GM20000 (cell line): Measurements from ENCODE around the gene PSKH1.

Experiments
- DNase-seq: peaks from one replicate; pipeline ENCODE4 v3.0.0; 2012; ENCODE audit warnings: low spot score
- TF ChIP-seq, protein P1 (sequence below): IDR thresholded peaks from 2 replicates; pipeline ENCODE4 v1.5.1; 2012; ENCODE audit warnings: mild to moderate bottlenecking, control low read depth; ENCODE audit errors: extremely low read depth, missing control alignments

The PSKH1 gene

DNA sequence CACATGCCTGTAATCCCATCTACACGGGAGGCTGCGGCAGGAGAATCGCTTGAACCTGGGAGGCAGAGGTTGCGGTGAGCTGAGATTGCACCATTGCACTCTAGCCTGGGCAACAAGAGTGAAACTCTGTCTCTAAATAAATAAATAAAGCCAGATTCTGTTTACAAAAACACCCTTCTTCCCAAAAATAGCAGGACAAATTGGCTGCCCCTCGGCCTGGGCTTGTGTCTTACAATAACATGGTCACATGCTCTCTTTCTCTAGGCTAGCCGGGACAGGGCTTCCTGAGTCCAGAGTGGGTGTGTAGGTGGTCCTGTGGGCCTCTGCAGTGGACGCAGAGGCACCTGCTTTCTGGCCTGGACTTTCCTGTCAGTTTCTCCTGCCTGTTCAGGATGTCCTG is 23.4 kb upstream of the PSKH1 start:
- DNase-seq: no peak
- TF ChIP-seq, protein P1, sequence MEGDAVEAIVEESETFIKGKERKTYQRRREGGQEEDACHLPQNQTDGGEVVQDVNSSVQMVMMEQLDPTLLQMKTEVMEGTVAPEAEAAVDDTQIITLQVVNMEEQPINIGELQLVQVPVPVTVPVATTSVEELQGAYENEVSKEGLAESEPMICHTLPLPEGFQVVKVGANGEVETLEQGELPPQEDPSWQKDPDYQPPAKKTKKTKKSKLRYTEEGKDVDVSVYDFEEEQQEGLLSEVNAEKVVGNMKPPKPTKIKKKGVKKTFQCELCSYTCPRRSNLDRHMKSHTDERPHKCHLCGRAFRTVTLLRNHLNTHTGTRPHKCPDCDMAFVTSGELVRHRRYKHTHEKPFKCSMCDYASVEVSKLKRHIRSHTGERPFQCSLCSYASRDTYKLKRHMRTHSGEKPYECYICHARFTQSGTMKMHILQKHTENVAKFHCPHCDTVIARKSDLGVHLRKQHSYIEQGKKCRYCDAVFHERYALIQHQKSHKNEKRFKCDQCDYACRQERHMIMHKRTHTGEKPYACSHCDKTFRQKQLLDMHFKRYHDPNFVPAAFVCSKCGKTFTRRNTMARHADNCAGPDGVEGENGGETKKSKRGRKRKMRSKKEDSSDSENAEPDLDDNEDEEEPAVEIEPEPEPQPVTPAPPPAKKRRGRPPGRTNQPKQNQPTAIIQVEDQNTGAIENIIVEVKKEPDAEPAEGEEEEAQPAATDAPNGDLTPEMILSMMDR: no peak

GRCh38 chr16:67871256-67871655 is 21.8 kb upstream of the PSKH1 start:
- DNase-seq: no peak
- TF ChIP-seq, protein P1: no peak

- TF ChIP-seq, protein P1: no peak
Measured at GRCh38 chr16:67872131-67872630, 20.9 kb upstream of the PSKH1 start.

DNA sequence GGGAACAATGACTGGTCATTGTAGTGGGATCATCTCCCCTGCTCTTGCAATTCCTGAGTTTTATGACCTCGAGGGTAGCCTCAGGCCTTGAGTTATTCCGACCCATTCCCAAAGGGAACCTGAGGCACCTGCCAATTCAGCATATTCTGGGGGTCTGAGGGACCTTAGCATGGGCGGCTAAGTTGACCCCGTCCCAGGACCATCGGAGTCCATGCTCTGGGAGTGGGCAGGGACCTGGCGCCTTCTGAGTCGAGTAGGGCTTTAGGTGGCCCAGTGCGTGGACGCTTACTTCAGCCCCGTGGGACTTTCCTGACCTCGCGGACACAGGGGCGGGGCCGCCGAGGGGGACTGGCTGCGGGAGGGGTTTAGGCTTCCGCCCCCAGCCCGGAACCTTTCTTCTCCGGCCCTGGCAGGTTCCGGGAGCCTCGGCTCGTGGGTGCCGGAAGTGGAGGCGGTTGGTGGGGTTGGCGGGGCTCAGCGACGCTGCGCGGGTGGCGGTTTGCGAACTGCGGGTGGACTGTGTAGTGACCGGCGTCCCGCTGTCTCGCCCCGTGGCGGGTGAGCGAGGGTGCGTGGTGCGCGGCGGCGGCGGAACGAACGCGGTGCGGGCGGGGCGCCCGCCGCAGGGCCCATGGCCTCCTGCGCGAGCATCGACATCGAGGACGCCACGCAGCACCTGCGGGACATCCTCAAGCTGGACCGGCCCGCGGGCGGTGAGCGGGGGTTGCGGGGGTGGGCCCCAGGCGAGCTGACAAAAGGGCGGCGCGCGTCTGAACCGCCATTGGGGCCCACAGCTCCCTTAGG is 20.2 kb upstream of the PSKH1 start, which contains the start of gene EDC4:
TSS of gene EDC4 (plus strand) at position 422 of the 804 bp plus-strand sequence. CDS start at position 632, 210 bp downstream.
- TF ChIP-seq, protein P1: no peak
- peak; percentile 96 for DNase-seq

More at GRCh38 chr16:67872131-67872630, 20.9 kb upstream of the PSKH1 start:
- DNase-seq: no peak

GRCh38 chr16:67873435-67874370 is 19.4 kb upstream of the PSKH1 start:
- TF ChIP-seq, protein P1: no peak
- DNase-seq: peak; percentile 50

DNA sequence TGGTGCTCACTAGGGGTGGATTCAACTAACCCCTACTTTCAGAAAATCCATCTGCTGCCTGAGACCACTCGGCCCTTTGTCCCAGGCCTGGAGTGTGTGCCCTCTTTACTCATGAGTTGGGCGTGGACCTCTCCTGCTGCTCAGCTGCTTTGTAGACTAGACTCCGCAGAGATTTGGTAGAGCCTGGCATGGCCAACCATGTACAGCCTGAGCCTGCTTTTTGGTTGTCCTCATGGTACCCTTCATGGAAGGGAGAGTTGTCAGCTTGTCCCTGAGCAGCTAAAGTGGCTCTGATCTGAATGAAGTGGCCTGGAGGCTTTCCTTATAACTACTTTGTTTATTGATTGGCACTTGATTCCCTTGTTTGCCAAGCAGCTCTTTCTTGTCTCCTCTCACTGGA is 18.7 kb upstream of the PSKH1 start:
- TF ChIP-seq, protein P1: no peak
- DNase-seq: no peak
